Measurements from ENCODE around the gene FITM1. TPM values are rescaled to one million over a fixed set of nuclear protein-coding genes. Genes with fewer than 3 reads are reported as not detected.

FITM1 gene
- total RNA-seq, 1 donor from 2014 or later, result 0.53 TPM

DNA sequence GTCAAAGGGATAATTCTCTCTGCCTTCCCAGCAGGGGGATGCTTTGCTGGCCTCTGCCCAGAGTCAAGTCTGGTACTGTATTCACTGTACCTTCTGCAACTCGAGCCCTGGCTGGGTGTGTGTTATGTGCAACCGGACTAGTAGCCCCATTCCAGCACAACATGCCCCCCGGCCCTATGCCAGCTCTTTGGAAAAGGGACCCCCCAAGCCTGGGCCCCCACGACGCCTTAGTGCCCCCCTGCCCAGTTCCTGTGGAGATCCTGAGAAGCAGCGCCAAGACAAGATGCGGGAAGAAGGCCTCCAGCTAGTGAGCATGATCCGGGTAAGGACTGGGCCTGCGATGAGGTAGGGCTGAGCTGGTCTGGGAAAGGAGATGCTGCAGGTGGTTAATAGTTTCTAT is 20.1 kb downstream of the FITM1 start:
- H3K36me3 Mint-ChIP-seq, result peaks cover 14% of the 10 kb centered on the region

DNA sequence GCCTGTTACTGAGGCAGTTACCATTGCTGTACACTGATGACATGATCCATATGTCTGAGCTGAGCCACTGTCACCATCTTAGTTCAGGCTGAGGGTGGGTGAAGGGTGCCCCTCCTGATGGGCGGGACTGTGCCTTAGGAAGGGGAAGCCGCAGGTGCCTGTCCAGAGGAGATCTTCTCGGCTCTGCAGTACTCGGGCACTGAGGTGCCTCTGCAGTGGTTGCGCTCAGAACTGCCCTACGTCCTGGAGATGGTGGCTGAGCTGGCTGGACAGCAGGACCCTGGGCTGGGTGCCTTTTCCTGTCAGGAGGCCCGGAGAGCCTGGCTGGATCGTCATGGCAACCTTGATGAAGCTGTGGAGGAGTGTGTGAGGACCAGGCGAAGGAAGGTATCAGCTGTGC is 20.5 kb downstream of the FITM1 start:
- Mint-ChIP-seq H3K9me3 (no peaks in the 10 kb centered on the region), H3K36me3 (peaks cover 18% of the 10 kb centered on the region), H3K27me3 (no peaks in the 10 kb centered on the region), H3K4me3 (no peak overlapping the region), H3K4me1 (ENCODE audit: unreplicated experiment) (peaks cover 16% of the 10 kb centered on the region), H3K27ac (no peak overlapping the region)
- DNase-seq (ENCODE audit: extremely low spot score, unreplicated experiment), result no peak
- TF ChIP-seq, protein P1, sequence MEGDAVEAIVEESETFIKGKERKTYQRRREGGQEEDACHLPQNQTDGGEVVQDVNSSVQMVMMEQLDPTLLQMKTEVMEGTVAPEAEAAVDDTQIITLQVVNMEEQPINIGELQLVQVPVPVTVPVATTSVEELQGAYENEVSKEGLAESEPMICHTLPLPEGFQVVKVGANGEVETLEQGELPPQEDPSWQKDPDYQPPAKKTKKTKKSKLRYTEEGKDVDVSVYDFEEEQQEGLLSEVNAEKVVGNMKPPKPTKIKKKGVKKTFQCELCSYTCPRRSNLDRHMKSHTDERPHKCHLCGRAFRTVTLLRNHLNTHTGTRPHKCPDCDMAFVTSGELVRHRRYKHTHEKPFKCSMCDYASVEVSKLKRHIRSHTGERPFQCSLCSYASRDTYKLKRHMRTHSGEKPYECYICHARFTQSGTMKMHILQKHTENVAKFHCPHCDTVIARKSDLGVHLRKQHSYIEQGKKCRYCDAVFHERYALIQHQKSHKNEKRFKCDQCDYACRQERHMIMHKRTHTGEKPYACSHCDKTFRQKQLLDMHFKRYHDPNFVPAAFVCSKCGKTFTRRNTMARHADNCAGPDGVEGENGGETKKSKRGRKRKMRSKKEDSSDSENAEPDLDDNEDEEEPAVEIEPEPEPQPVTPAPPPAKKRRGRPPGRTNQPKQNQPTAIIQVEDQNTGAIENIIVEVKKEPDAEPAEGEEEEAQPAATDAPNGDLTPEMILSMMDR (conservative IDR thresholded peaks at IDR 0.05), result no peak

More for the DNA sequence above, 20.1 kb downstream of the FITM1 start:
- Mint-ChIP-seq H3K9me3 (no peaks in the 10 kb centered on the region), H3K4me3 (no peak overlapping the region), H3K27ac (no peak overlapping the region), H3K27me3 (no peaks in the 10 kb centered on the region), H3K4me1 (ENCODE audit: unreplicated experiment) (peaks cover 21% of the 10 kb centered on the region)
- TF ChIP-seq, protein P1 (conservative IDR thresholded peaks at IDR 0.05), result no peak
- no peak for DNase-seq (ENCODE audit: extremely low spot score, unreplicated experiment)

DNA sequence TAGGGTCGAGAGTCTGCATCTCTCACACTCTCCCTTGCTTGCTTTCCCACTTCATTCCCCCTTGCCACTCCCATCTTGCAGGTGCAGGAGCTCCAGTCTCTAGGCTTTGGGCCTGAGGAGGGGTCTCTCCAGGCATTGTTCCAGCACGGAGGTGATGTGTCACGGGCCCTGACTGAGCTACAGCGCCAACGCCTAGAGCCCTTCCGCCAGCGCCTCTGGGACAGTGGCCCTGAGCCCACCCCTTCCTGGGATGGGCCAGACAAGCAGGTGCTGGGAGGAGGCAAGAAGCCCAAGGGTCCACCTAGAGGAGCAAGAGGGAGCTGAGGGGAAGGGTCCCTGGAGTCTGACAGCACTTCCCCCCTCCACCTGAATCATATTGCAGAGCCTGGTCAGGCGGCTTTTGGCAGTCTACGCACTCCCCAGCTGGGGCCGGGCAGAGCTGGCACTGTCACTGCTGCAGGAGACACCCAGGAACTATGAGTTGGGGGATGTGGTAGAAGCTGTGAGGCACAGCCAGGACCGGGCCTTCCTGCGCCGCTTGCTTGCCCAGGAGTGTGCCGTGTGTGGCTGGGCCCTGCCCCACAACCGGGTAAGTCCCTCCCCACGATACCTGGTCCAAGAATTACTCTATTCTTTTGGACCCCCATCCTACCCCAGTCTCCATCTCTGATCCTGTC is 21.1 kb downstream of the FITM1 start:
- H3K9me3 Mint-ChIP-seq, result no peaks in the 10 kb centered on the region
- TF ChIP-seq, protein P1 (conservative IDR thresholded peaks at IDR 0.05), result no peak
- H3K36me3 Mint-ChIP-seq, result peaks cover 19% of the 10 kb centered on the region
- H3K4me1 Mint-ChIP-seq (ENCODE audit: unreplicated experiment), result peaks cover 12% of the 10 kb centered on the region
- DNase-seq (ENCODE audit: extremely low spot score, unreplicated experiment), result no peak
- no peak overlapping the region for H3K4me3 Mint-ChIP-seq
- no peaks in the 10 kb centered on the region for H3K27me3 Mint-ChIP-seq
- H3K27ac Mint-ChIP-seq, result no peak overlapping the region

DNA sequence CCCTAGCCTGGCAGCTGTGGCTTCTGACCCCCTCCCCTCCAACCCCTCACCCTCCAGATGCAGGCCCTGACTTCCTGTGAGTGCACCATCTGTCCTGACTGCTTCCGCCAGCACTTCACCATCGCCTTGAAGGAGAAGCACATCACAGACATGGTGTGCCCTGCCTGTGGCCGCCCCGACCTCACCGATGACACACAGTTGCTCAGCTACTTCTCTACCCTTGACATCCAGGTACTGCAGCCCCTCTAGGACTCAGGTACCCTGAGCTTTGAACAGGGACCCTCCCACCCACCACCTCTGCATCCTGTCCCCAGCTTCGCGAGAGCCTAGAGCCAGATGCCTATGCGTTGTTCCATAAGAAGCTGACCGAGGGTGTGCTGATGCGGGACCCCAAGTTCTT is 24.6 kb downstream of the FITM1 start:
- Mint-ChIP-seq H3K4me1 (ENCODE audit: unreplicated experiment) (no peaks in the 10 kb centered on the region), H3K4me3 (no peak overlapping the region), H3K36me3 (peaks cover 19% of the 10 kb centered on the region), H3K9me3 (no peaks in the 10 kb centered on the region), H3K27ac (no peak overlapping the region), H3K27me3 (no peaks in the 10 kb centered on the region)
- no peak for DNase-seq (ENCODE audit: extremely low spot score, unreplicated experiment)
- TF ChIP-seq, protein P1 (conservative IDR thresholded peaks at IDR 0.05), result no peak

DNA sequence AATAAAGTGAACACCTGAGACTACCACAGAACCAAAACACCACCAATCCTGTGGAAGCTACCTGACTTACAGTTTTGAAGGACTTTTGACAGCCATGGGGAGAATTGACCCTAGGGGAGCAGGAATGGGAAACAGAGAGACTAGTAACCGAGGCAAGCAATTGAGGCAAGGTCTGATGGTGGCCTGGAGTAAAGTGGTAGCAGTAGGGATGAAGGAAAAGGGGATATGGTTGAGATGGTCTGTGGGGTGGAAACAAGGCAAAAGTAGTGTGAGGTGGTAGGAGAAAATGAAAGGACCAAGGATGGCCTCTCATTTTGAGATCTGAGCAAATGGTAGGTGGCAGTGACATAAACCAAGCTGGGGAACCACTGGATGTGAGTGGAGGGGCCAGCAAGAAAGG is 26.4 kb downstream of the FITM1 start:
- Mint-ChIP-seq H3K9me3 (no peaks in the 10 kb centered on the region), H3K27me3 (no peaks in the 10 kb centered on the region), H3K36me3 (peaks cover 21% of the 10 kb centered on the region), H3K4me3 (no peak overlapping the region), H3K4me1 (ENCODE audit: unreplicated experiment) (peaks cover 10% of the 10 kb centered on the region), H3K27ac (no peak overlapping the region)
- TF ChIP-seq, protein P1 (conservative IDR thresholded peaks at IDR 0.05), result no peak
- no peak for DNase-seq (ENCODE audit: extremely low spot score, unreplicated experiment)

Data from type B pancreatic cell (in vitro differentiated cells).